ENCODE data around the gene EIF4G1. TPM values are rescaled to one million over a fixed set of nuclear protein-coding genes. Genes with fewer than 3 reads are reported as not detected.

The EIF4G1 gene
- total RNA-seq, 1 experiment from 2014 or later, result 532 TPM

- H4K20me1 ChIP-seq (ENCODE audit: control insufficient read depth, insufficient read depth, insufficient read length), result peaks cover 2% of the 10 kb centered on the region
- no peak overlapping the region for H3K9ac ChIP-seq (ENCODE audit: extremely low read depth, insufficient read length, low read length)
- H3K56ac ChIP-seq (ENCODE audit: insufficient read length, low read depth, low read length), result no peak overlapping the region
- no peak overlapping the region for H2BK120ac ChIP-seq (ENCODE audit: low read depth, low read length, poor library complexity, severe bottlenecking)
- H3K27me3 ChIP-seq (ENCODE audit: insufficient read depth, low read length), result no peaks in the 10 kb centered on the region
- no CpG with 5 or more reads among the region's 9 CpGs for WGBS (ENCODE audit: extremely low coverage, insufficient read length, low lambda C conversion rate)
- no peak overlapping the region for H3K4ac ChIP-seq (ENCODE audit: low read depth, low read length)
- H2BK20ac ChIP-seq (ENCODE audit: low read depth, low read length, poor library complexity, severe bottlenecking), result no peak overlapping the region
- H3K9me3 Mint-ChIP-seq, result no peaks in the 10 kb centered on the region
- H3K27me3 Mint-ChIP-seq (ENCODE audit: low read depth), result peaks cover 4% of the 10 kb centered on the region
- no peak overlapping the region for H3K18ac ChIP-seq (ENCODE audit: insufficient read length, low read depth, low read length)
- peaks cover 15 to 19% of the 10 kb centered on the region in 2 experiments for H3K4me1 Mint-ChIP-seq
- H2AK5ac ChIP-seq (ENCODE audit: insufficient read length, low read length), result no peak overlapping the region
- H2BK15ac ChIP-seq (ENCODE audit: low read depth, low read length), result no peak overlapping the region
- no peak overlapping the region for H2AFZ ChIP-seq (ENCODE audit: low read length)
- H3K27ac Mint-ChIP-seq, result no peak overlapping the region
- no peak for DNase-seq
- H4K91ac ChIP-seq (ENCODE audit: insufficient read length, low read depth, low read length), result no peak overlapping the region
- no peaks in the 10 kb centered on the region; the same call in 1 of the 2 replicates for H3K79me2 ChIP-seq (ENCODE audit: insufficient read depth, low read length)
- no peak overlapping the region for H4K8ac ChIP-seq (replicated peaks; ENCODE audit: insufficient read length, low read depth, low read length)
- H3K14ac ChIP-seq (ENCODE audit: insufficient read depth, low read length), result no peak overlapping the region
- no peak overlapping the region for H2BK12ac ChIP-seq (ENCODE audit: insufficient read length, low read depth, low read length)
- no peak overlapping the region for H3T11ph ChIP-seq (ENCODE audit: low read length)
- H3K4me2 ChIP-seq (ENCODE audit: insufficient read depth, insufficient read length, low read length), result no peak overlapping the region
- H3K4me1 ChIP-seq (ENCODE audit: insufficient read depth, low read length), result no peaks in the 10 kb centered on the region
- H3K23ac ChIP-seq (ENCODE audit: insufficient read length, low read depth, low read length), result no peak overlapping the region
- no peak overlapping the region for H4K5ac ChIP-seq (ENCODE audit: insufficient read length, low read depth, low read length)
- H3K9me3 ChIP-seq (ENCODE audit: control insufficient read depth, low read depth, low read length), result no peaks in the 10 kb centered on the region
- TF ChIP-seq CTCF (conservative IDR thresholded peaks at IDR 0.05), result no peak
- H3K27ac ChIP-seq (ENCODE audit: insufficient read length, low read depth, low read length), result no peak overlapping the region
- H3K23me2 ChIP-seq (ENCODE audit: insufficient read length, low read depth, low read length, poor library complexity, severe bottlenecking), result peaks cover 6% of the 10 kb centered on the region
- no peak overlapping the region for H2BK5ac ChIP-seq (ENCODE audit: insufficient read length, low read length)
- peaks cover 38 to 65% (median 58%) of the 10 kb centered on the region in 3 experiments for H3K36me3 Mint-ChIP-seq (ENCODE audit: insufficient read depth in 1 of 3, low read depth in 3 of 3)
- no peaks in the 10 kb centered on the region for H3K79me1 ChIP-seq (ENCODE audit: insufficient read depth, low read depth, low read length, poor library complexity, severe bottlenecking)
- no peak overlapping the region for H3K4me3 Mint-ChIP-seq
Measured at GRCh38 chr3:184368116-184368515, 53.7 kb downstream of the EIF4G1 start.
